GM19043 (cell line): ENCODE results near the gene TRIM13.

Experiments used
- ATAC-seq: cut with Tn5 transposase; IDR thresholded peaks from one replicate; pipeline ENCODE4 v1.9.1; 2021; ENCODE audit warnings: low read depth; ENCODE audit not compliant: unreplicated experiment

The TRIM13 gene

DNA sequence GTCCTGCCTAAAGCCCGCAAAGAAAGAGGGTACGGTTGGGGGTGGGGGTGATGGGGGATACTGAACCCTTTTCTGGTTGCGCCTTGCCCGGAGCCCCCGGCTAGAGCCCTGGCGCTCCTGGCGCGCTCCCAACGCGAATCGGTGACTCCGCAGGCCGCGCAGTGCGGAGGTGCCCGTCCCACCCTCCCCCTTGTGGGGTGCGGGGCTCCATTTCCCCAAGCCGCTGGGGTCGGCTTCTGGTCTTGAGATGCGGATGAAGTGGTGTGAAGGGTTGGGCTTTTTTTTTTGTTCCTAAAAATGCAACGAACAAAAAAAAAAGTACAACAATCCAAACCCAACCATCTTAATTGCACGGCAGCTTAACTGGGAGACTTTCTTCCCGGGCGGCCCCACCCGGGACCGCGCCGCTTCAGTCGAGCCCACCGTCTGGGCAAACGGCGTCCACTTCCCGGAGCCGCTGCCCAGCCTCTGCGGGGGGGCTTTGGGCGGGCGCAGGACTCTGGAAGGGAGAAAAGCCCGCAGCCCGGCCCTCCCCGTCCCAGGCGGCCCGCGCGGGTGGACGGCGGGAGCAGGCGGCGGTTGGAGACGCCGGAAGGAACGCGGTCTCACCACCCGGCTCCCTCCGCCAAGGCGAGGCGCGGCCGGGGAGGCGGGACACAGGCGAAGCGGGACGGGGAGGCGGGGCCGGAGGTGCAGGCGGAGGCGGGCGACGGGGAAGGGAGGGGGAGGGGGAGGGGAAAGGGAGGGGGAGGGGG, 504 bp upstream of the TRIM13 start:
- ATAC-seq = peak; percentile 42

DNA sequence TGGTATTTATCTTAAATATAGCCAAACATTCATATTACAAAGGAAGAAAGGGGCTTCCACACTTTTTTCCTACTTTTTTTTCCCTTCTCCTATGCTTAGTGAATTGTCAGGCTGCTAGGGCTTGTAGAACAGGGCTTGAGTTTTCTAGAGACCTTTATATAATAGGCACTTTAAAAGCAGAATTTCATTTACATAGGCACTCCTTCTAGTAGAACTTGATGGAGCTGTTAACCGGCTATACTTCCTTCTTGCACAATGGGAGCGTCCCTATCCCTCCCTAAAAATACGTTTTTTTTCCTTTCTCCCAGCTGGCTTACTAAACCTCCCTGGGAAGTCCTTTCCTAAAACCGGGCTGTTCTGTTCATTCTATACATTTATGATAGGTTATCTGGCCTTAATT, 1.1 kb downstream of the TRIM13 start:
- ATAC-seq = no peak

DNA sequence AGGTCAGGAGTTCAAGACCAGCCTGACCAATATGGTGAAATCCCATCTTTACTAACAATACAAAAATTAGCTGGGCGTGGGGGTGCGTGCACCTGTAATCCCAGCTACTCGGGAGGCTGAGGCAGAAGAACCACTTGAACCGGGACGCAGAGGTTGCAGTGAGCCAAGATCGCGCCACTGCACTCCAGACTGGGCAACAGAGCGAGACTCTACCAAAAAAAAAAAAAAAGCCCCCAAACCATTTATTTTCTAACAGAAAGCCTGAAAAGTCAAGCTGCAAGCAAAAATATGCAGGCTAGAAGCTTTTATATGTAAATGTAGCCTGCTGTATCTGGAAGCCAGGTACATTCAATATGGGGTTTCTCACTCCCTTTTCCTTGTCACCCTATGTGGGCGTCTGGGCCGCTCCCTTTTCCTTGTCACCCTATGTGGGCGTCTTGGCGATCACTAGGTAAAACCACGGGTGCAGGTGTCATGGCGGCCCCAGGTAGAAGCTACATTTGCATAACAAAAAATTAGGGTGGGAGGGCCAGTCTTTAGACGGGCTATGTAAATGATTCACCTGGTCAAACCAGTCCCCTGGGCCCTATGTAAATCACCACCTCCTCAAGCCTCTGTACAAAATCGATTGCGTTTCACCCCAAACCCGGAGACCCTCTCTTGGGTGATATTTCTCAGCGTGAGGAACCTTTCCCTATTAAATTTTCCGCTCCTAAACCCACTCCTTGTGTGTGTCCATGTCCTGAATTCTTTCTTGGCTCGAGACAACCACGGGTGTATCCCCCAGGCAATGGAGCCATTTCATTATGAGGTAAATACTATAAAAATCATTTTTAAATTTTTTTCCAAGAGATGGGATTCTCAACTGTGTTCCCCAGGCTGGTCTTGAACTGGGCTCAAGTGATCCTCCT, 2.1 kb downstream of the TRIM13 start:
- no peak for ATAC-seq

DNA sequence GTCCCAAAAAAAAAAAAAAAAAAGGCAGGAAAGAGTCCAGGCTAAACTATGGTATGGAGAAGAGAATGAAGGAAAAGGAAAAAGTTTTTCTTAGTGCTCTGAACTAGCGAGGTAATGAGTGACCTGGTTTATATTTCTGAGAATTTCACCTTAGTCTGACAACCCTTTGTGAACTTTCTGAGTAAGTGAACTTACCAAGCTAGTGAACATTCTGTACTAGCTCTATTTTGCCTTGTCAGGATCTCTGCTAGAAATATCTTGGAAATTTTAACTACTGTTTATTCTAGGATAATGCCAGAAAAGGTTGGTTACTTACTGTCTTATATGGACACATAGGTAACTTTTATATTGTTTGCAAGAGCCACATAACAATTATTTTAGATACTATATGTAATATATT, 4.4 kb downstream of the TRIM13 start:
- no peak for ATAC-seq

DNA sequence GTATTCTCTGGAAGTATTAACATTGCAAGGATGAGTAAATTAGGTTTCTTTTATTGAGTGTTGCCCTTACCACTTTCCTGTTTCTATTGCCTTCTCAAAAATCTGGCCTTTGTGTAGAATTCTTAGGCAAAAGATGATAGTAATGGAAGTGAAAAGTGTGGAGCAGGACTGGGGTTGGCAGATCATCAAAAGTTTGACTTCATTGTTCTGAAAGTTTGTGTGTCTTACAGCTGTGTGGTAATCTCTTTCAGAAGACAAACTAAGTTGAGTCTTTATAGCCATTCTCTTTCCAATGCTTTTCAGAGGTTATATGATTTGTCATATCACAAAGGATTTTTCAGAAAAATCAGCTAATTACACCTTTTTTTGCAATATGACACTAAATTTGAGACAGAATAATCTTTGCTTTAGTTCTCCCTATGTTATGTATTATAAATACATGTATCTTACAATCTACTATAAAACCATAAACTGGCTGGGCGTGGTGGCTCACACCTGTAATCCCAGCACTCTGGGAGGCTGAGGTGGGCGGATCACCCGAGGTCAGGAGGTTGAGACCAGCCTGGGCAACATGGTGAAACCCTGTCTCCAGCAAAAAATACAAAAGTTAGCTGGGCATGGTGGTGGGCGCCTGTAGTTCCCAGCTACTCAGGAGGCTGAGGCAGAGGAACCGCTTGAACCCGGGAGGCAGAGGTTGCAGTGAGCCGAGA, 9.7 kb downstream of the TRIM13 start:
- no peak for ATAC-seq

DNA sequence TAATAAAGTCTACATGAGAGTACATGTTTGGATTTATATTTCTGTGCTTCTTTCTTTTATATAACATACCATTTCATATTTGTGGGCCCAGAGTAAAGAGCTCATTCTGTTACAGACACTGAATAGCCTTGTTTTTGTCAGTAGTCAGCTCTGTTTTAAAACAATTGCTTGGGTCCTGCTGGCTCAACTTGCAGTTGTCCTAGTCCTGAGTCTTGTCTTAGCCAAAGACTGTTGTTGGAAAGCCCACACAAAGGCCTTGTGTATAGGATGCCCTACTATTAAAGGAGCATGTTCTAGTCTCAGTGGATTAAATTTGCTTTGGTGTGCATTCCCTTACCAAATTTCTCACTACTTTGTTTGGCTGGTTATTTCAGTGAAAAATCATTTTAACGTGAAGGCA, 14.6 kb downstream of the TRIM13 start:
- ATAC-seq = no peak

DNA sequence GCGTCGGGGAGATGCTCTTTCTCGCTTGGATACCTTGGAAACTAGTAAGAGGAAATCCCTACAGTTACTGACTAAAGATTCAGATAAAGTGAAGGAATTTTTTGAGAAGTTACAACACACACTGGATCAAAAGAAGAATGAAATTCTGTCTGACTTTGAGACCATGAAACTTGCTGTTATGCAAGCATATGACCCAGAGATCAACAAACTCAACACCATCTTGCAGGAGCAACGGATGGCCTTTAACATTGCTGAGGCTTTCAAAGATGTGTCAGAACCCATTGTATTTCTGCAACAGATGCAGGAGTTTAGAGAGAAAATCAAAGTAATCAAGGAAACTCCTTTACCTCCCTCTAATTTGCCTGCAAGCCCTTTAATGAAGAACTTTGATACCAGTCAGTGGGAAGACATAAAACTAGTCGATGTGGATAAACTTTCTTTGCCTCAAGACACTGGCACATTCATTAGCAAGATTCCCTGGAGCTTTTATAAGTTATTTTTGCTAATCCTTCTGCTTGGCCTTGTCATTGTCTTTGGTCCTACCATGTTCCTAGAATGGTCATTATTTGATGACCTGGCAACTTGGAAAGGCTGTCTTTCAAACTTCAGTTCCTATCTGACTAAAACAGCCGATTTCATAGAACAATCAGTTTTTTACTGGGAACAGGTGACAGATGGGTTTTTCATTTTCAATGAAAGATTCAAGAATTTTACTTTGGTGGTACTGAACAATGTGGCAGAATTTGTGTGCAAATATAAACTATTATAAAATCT, 15.7 kb downstream of the TRIM13 start:
- ATAC-seq = no peak

DNA sequence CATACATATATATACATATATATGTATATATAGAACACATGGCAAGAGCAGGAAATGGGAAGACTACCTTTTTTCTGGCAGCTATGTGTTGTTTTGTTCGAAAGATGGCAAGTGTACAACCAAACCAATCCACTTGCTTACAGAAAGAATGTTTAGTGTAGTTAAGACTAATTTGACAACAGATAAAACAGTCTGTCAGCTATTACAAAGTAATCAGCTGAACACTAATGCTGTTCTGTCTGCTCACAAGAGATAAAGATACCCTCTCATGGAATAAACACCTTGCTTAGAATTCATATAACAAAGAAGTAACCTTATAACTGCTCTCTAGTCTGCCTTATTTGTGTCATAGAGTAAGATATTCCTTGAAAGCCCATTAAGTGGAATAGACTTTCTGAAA, 17.5 kb downstream of the TRIM13 start:
- ATAC-seq = no peak

DNA sequence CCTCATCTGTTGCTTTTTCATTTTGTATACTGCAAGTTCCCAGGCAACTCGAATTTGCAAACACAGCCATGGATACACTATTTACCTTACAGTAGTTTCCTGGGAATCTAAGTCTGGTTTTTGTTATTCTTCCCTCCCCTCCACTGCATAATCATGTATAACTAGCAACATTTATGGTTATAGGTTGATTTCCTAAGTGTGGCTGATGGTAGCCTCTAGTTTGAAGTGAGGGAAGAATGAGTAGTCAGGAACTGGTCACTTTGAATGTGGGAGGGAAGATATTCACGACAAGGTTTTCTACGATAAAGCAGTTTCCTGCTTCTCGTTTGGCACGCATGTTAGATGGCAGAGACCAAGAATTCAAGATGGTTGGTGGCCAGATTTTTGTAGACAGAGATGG, 18.4 kb downstream of the TRIM13 start, which contains the start of gene KCNRG:
Gene KCNRG, plus strand, starts transcription at position 187 of the 400 bp plus-strand sequence. Its CDS starts 50 bp downstream, at position 237.
- ATAC-seq = no peak

DNA sequence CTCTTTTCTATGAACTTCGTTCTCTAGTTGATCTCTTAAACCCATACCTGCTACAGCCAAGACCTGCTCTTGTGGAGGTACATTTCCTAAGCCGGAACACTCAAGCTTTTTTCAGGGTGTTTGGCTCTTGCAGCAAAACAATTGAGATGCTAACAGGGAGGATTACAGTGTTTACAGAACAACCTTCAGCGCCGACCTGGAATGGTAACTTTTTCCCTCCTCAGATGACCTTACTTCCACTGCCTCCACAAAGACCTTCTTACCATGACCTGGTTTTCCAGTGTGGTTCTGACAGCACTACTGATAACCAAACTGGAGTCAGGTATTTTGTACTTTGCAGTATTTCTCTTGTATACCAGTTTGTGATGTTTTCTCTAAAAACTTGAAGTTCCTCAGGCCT, 18.9 kb downstream of the TRIM13 start:
- ATAC-seq = no peak

DNA sequence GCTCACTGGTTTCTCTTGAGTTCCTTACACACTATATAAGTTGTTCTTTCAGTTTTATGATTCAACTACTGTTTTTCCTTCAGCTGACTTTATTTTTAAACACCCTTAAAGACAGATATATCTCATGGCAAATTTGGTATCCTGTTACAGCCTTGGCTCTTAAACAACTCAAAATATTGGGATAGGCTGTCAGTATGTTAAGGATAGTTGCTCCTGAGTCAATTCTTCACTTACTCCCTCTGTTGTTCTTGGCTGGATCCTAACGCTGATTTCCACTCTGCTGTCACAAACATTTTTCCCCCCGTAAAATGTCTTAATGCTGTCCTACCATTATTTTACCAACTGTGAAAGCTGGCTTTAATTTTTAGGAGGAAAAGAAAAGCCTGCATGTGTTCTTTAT, 19.6 kb downstream of the TRIM13 start:
- no peak for ATAC-seq

DNA sequence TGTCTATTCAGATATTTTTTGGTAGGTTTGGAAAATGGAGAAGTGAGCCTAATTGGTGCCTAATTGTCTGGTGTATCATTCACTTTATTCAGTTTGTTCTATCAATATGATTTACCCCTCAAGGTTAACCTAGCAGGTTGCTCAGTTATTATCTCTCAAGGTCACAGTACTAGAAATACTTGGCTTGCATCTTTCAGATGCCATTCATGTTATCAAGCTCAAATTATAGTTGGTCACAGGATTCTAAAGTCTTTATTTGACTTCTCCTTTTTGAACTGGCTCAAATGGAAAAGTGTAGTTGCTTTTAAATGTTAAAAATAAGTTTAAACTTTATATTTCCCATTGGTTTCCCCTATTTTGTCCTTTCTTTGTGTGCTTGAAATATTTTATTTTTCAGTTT, 21.0 kb downstream of the TRIM13 start:
- no peak for ATAC-seq

DNA sequence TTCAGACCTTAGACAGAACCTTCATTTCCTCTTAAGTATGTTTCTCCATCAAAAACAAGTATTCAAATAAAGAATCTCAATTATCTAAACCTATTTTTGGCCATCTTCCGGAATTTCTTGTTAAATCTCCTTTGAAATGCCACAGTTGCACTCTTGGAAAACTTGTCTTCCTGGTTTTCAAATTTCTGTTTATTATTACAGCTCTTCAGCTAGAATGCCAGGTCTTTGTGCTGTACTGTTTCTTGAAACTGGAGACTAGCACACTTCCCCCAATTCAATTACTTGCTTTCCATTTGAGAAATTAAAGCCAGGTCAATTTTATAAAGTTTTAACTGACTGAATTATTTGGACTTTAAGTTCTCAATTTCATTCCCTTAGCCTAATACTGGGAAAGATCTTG, 28.6 kb downstream of the TRIM13 start:
- no peak for ATAC-seq

DNA sequence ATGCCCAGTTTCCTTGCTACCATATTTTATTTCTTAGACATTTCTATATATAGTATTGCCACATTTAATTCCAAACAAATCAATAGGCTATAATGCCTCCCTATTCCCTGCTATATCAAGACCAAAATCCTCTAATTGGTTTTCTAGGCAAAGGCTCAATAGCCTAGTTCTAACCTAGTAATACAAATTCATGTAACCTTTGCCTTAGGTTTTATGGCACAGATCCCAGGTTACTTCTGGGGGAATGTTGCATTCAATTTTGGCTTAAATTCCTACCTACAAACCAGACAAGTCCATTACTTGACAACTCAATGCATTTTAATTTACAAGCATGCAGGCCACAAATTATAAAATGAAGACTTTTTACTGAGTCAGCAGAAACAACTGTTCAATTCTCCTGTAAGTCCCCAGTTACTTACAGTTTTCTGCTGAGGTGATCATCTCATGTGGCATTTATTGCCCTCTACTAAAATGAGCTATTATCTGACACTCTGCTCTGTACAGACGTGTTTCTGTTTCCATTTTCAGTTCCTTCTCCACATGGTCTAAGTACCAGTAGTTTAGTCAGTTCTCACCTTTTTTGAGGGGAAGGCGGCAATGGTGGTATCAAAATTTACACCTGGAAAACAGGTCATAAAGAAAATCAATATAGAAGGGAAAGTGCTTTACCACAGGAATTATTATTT, 30.1 kb downstream of the TRIM13 start:
- peak; percentile 99 for ATAC-seq

DNA sequence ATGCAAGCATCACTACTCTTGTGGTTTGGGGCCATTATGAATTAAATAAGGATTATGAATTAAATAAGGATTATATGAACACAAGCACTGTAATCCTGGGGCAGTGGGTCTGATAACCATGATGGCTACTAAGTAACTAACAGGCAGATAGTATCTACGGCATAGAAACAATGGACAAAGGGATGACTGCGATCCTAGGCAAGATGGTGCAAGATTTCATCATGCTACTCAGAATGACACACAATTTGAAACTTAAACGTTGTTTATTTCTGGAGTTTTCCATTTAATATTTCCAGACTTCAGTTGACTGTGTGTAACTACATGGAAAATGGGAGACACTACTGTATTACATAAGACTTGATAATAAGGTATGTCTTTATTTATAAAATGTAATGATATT, 33.5 kb downstream of the TRIM13 start:
- ATAC-seq = no peak

DNA sequence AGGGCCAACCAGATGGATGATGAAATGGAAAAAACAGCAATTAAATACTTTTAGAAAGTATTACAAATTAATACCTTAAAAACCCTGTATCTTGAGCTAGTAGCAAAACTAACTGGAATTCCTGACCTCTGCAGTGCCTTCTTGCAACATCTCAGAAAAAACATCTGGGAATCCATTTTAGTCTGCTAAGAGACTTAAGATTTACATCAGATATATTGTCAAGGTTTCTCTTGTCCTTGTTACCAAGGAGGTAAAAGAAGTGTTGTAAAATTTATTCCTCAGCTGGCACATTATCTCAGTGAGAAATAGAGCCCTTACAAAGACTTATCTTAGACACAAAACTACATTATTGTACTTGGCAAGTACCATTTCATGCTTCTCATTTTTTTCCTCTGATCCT, 36.9 kb downstream of the TRIM13 start:
- no peak for ATAC-seq

DNA sequence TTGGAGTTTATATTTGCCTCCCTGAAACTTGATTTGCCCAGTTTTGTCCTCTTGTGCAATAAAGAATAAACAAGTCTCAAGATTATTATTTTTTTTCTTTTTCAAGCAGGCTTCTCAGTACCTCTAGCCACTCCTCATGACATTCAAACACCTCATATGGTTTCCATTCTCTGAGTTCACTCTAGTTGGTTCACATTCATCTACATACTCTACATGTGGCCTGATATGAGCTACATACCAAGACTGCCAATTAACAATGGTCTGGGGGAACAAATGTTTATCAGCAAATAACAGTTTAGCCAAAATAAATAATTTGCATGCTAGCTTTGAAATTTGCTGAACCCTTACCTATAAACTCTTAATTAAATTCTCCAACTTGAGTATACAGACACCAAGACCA, 40.9 kb downstream of the TRIM13 start:
- no peak for ATAC-seq

DNA sequence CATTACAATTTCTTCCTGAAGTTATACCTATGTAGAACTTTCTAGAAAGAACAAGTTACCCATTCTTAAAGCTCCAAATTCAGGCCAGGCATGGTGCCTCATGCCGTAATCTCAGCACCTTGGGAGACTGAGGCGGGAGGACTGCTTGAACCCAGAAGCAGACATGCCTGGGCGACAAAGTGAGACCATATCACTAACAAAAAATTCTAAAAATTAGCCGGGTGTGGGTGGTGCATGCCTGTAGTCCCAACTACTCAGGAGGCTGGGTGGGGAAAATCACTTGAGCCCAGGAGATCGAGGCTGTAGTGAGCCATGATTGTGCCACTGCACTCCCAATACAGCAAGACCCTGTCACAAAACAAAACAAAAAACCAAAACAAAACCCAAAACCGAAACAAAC, 41.4 kb downstream of the TRIM13 start:
- ATAC-seq = no peak

DNA sequence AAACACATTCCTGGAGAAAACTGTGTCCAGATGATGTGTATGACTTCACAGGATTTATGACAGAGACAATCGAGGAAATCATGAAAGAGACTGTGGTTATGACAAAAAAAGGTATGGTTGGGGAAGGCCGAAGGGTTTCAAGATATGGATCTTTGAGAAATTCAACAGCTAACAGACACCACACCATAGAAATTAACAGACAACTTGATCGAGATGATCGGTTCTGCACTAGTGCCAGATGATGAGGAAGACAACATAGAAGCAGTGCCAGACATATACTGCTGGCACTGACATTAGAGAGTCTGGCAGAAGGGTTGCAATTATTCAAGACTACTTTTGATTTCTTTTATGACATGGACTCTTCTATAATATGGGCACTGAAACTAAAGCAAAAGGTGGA, 55.6 kb downstream of the TRIM13 start:
- ATAC-seq = no peak

DNA sequence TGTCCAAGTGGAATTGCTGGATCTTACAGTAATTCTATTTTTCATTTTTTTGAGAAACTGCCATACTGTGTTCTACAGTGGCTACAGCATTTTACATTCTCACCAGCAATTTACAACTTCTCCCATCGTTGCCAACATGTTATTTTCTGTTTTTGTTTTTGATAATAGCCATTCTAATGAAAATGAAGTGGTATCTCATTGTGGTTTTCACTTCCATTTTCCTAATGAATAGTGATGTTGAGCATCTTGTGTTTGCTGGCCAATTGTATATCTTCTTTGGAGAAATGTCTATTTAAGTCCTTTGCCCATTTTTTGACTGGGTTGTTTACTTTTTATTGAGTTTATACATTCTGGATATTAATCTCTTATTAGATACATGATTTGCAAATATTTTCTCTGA, 57.0 kb downstream of the TRIM13 start:
- no peak for ATAC-seq
